Hematopoietic multipotent progenitor cell treated with erythropoietin and hydrocortisone succinate and interleukin-3 and kit ligand, for 6 days (in vitro differentiated cells): ENCODE results near the gene PSMD3.
"Not testable (repeated sequence)": the region's sequence is repeated elsewhere in the genome, so short reads cannot be mapped to it uniquely, and the experiment has no call there.

Experiments
- DNase-seq: peaks from one replicate; pipeline ENCODE4 v3.0.0-alpha.2; 2015

The PSMD3 gene

GRCh38 chr17:40000161-40000560 lies 19.6 kb downstream of the PSMD3 start:
- no peak for DNase-seq

DNA sequence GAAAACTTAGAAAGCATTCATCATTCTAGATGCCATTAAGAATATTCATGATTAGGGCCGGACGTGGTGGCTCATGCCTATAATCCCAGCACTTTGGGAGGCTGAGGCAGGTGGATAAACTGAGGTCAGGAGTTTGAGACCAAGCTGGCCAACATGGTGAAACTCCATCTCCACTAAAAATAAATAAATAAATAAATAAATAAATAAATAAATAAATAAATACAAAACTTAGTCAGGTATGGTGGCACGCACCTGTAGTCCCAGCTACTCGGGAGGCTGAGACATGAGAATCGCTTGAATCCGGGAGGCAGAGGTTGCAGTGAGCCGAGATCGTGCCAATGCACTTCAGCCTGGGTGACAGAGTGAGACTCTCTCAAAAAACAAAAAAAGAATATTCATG lies 20.7 kb downstream of the PSMD3 start:
- DNase-seq: not testable (repeated sequence)

GRCh38 chr17:40004072-40004471 lies 23.5 kb downstream of the PSMD3 start:
- DNase-seq: no peak

GRCh38 chr17:40004712-40005111 lies 24.1 kb downstream of the PSMD3 start:
- no peak for DNase-seq

- DNase-seq: no peak
Measured at GRCh38 chr17:40005520-40005919, 24.9 kb downstream of the PSMD3 start.

GRCh38 chr17:40010946-40011500 lies 30.4 kb downstream of the PSMD3 start:
- DNase-seq: not testable (repeated sequence)

GRCh38 chr17:40012017-40012647 lies 31.5 kb downstream of the PSMD3 start:
- DNase-seq: not testable (repeated sequence)

GRCh38 chr17:40014375-40014980 lies 33.9 kb downstream of the PSMD3 start:
- no peak for DNase-seq

DNA sequence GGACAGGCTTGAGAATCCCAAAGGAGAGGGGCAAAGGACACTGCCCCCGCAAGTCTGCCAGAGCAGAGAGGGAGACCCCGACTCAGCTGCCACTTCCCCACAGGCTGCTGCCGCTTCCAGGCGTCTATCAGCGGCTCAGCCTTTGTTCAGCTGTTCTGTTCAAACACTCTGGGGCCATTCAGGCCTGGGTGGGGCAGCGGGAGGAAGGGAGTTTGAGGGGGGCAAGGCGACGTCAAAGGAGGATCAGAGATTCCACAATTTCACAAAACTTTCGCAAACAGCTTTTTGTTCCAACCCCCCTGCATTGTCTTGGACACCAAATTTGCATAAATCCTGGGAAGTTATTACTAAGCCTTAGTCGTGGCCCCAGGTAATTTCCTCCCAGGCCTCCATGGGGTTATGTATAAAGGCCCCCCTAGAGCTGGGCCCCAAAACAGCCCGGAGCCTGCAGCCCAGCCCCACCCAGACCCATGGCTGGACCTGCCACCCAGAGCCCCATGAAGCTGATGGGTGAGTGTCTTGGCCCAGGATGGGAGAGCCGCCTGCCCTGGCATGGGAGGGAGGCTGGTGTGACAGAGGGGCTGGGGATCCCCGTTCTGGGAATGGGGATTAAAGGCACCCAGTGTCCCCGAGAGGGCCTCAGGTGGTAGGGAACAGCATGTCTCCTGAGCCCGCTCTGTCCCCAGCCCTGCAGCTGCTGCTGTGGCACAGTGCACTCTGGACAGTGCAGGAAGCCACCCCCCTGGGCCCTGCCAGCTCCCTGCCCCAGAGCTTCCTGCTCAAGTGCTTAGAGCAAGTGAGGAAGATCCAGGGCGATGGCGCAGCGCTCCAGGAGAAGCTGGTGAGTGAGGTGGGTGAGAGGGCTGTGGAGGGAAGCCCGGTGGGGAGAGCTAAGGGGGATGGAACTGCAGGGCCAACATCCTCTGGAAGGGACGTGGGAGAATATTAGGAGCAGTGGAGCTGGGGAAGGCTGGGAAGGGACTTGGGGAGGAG lies 34.7 kb downstream of the PSMD3 start, which contains the start of gene CSF3:
Gene CSF3, plus strand, starts transcription at position 436 of the 993 bp plus-strand sequence. Its CDS starts 35 bp downstream, at position 471.
- DNase-seq: no peak

- DNase-seq: peak; percentile 6
Measured at GRCh38 chr17:40015998-40016985, 35.7 kb downstream of the PSMD3 start.

GRCh38 chr17:40017422-40018080 lies 36.9 kb downstream of the PSMD3 start:
- DNase-seq: no peak

DNA sequence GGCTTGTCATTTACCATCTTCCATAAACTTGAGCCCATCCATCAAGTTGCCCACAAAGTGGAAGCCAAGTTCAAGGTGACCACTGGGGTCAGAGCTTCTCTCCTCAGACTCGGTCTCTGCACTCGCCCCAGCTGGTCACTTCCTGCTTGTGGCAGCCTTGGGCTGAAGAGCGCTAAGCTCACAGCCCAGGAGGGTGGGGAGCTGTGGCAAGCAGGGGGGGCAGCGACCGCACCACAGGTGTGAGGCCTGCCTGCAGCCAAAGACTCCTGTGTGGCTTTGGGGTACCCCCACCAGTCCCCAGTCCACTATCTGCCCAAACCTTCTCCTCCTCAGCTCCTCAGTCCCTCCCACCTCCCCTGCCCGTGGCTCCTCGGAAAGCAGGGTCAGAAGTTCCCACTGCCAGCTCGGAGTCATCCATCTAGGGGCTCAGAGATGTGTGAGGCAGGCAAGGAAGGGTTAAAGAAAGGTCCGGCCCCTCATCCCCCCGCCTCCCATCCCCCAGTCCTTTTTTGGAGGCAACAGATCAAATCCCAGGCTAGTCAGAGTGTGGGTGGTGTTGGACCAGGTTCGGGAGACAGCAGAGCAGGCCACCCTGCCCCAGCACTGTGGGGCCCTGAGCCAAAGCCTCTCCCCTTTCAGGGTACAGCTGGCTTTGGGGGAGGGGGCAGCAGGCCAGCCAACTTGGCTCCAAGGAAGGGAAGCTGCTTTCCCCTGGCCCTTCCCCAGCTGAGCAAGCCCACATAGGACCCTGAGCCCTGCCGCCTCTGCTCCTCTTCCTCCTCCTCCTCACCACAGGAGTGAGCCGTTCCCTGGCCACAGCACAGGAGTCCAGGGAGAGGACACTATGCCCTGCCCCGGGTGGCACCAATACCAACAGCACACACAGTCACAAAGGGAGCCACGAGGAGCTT lies 37.9 kb downstream of the PSMD3 start:
- no peak for DNase-seq

DNA sequence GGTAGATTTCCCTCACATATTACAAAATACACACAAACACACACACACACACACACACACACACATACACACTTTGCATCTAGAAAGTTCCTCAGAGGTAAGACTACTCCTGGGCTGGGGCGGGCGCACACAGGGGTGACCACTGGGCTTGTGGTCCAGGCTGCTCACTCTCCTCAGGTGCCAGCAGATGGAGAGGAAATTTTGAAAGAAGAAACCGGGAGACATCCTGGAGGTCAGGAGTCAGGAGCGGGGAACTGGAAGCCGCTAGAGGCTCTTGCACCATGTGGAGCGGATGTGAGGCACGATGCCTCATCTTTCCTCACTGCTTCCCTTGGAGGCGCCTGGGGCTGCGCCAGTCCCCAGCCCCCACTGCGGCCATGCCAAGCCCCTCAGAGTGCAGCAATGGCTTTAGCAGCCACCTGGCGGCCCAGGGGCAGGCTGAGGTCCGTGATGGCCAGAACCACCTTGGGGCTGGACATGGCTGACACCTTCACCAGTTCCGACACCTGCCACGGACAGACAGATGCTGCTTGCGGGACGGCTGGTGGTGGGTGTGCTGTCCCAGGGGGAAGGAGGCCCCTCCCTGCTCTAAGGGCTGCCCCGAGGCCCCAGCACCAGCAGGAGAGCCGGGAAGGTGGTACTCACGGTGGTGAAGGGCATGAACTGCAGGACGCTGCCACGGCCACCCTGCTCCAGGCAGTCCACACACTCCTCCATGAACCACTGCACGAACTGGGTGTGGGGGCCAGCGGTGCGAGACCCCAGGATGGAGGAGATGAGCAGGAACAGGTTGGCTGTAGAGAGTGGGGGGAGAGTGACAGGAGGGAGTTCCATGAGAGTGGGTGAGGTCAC lies 38.8 kb downstream of the PSMD3 start:
- no peak for DNase-seq

- no peak for DNase-seq
Measured at GRCh38 chr17:40020146-40020545, 39.5 kb downstream of the PSMD3 start.

DNA sequence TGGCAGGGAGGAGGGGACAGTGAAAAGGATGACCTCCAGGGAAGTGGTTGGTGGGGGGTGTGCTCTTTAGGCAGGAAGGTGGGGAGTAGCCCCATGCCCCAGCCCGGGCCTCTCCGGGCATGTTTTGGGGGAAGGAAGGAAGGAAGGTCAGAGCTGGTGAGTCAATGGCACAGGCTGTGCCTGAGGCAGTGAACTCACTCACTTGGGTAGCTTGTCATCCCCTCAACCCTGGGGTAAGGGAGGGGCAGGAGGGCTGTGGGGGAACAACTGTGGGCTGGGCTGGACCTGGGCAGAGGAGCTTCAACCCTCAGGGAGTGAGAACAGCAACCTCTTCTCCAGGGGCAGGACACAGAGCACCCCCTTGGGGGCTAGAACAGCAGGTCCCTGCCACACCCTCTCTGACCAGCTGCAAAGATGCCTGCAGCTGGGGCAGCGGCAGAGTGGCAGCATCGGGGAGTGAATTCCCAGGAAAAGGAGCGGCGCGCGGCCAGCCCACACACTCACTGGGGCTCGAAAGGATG lies 40.9 kb downstream of the PSMD3 start:
- DNase-seq: no peak

DNA sequence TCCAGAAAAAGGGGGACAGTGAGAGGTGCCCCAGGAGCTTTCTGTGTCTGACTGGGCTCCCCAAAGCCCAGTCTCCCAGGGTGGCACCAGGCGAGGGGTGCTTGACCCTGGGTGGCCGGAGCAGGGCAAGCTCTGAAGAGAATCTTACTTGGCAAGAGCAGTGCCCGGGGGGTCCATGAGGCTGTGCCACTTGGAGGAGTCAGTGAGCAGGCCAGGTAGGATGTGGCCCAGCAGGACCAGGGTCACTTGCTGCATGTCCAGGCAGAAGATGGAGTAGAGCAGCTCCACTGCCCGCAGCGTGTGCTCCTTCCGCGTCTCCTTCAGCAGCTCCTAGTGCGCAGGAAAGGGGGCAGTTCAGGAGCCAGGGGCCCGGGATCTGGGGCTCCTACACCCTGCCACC lies 41.9 kb downstream of the PSMD3 start:
- no peak for DNase-seq

DNA sequence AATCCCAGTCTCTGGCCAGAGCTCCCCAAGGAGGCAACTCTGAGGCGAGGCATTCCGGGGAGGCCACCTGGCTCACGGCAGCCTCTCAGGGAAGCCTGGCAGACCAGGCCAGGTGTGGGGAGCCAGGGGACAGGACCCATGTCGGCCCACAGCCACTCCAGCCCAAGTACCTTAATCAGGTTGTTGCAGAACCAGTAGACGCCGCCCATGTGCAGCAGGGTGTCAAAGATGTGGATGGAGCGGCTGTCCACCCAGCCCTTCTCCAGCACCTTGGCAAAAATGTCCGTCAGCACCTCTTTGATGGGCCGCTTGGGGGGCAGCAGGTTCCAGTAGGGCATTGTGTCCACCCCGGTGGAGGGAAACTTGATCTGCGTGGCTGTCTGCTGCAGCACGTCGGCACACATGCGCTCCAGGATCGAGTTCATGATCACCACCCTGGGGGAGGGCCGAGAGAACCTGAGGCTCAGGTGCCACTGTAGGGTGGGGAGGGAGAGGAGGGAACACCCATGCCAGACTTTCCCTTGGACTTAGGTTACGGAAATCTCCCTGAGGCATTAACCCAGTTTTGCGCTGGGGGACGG lies 42.4 kb downstream of the PSMD3 start:
- no peak for DNase-seq

GRCh38 chr17:40023590-40024292 lies 43.1 kb downstream of the PSMD3 start:
- DNase-seq: no peak
